ENCODE results near the gene MUL1. TPM values are rescaled to one million over a fixed set of nuclear protein-coding genes. Genes with fewer than 3 reads are reported as not detected.

Gene MUL1
- total RNA-seq, 1 experiment from 2014 or later = 24.7 TPM

- Histone ChIP-seq H3K9me3 (ENCODE audit: control insufficient read depth in 1 of 2, insufficient read depth in 1 of 2, low read depth in 1 of 2, low read length in 2 of 2) (no peaks in the 10 kb centered on the region), H4K20me1 (ENCODE audit: insufficient read depth) (no peaks in the 10 kb centered on the region), H3K79me2 (ENCODE audit: insufficient read depth, low read length) (no peaks in the 10 kb centered on the region), H3K27ac (ENCODE audit: low read depth, low read length) (no peak overlapping the region), H3K9ac (ENCODE audit: low read length) (no peak overlapping the region), H3K27me3 (ENCODE audit: insufficient read depth, low read length) (peaks cover 32% of the 10 kb centered on the region), H3K4me1 (ENCODE audit: control insufficient read depth in 1 of 2, insufficient read depth in 2 of 2, low read length in 2 of 2) (no peaks in the 10 kb centered on the region), H3K4me3 (replicated peaks in 1 of 2; ENCODE audit: low read depth in 1 of 2, low read length in 2 of 2) (no peak overlapping the region), H3K9me2 (ENCODE audit: insufficient read depth) (no peaks in the 10 kb centered on the region), H2AFZ (ENCODE audit: low read depth, low read length, poor library complexity, severe bottlenecking) (no peak overlapping the region), H3K36me3 (ENCODE audit: control insufficient read depth in 1 of 2, insufficient read depth in 2 of 2, low read length in 2 of 2) (no peaks in the 10 kb centered on the region), H3K4me2 (ENCODE audit: low read length) (no peak overlapping the region)
- DNase-seq (ENCODE audit: low read depth, low spot score) (no peak), ATAC-seq (no peak)
- TF ChIP-seq CBX3 (IDR thresholded peaks at IDR 0.05; ENCODE audit: low read depth) = no peak
- TF ChIP-seq, protein P1, sequence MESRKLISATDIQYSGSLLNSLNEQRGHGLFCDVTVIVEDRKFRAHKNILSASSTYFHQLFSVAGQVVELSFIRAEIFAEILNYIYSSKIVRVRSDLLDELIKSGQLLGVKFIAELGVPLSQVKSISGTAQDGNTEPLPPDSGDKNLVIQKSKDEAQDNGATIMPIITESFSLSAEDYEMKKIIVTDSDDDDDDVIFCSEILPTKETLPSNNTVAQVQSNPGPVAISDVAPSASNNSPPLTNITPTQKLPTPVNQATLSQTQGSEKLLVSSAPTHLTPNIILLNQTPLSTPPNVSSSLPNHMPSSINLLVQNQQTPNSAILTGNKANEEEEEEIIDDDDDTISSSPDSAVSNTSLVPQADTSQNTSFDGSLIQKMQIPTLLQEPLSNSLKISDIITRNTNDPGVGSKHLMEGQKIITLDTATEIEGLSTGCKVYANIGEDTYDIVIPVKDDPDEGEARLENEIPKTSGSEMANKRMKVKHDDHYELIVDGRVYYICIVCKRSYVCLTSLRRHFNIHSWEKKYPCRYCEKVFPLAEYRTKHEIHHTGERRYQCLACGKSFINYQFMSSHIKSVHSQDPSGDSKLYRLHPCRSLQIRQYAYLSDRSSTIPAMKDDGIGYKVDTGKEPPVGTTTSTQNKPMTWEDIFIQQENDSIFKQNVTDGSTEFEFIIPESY (IDR thresholded peaks at IDR 0.05; ENCODE audit: extremely low read depth, insufficient replicate concordance, low read length) = no peak
- ChIA-PET CTCF (interaction anchor here (1.2 kb wide), 1 partner anchor 28 kb away, joined by 3 read pairs; no protein-coding TSS in a partner anchor), RAD21 (ENCODE audit: low non-redundant PET in 1 of 2, low total read pairs in 2 of 2, uncharacterized antibody in 2 of 2, unreplicated experiment in 2 of 2) (interaction anchor here in 1 of 2 experiments (0.6 kb wide), 1 partner anchor 35 kb away, joined by 3 read pairs; no protein-coding TSS in a partner anchor), POLR2A (no interaction called here)
- intact Hi-C loops (cut with micrococcal nuclease) = no loop called here
- no TSS peak for BruUV-seq (replicated peaks)
Measured at GRCh38 chr1:20466273-20466672, 41.7 kb downstream of the MUL1 start.

GRCh38 chr1:20465187-20465586 lies 42.8 kb downstream of the MUL1 start:
- no peak for ATAC-seq
- Histone ChIP-seq H3K4me2 (ENCODE audit: low read length) (no peak overlapping the region), H3K4me3 (replicated peaks in 1 of 2; ENCODE audit: low read depth in 1 of 2, low read length in 2 of 2) (no peak overlapping the region), H3K36me3 (ENCODE audit: control insufficient read depth in 1 of 2, insufficient read depth in 2 of 2, low read length in 2 of 2) (no peaks in the 10 kb centered on the region), H3K9ac (ENCODE audit: low read length) (no peak overlapping the region), H3K9me3 (ENCODE audit: control insufficient read depth in 1 of 2, insufficient read depth in 1 of 2, low read depth in 1 of 2, low read length in 2 of 2) (no peaks in the 10 kb centered on the region), H3K9me2 (ENCODE audit: insufficient read depth) (no peaks in the 10 kb centered on the region), H4K20me1 (ENCODE audit: insufficient read depth) (no peaks in the 10 kb centered on the region), H3K27me3 (ENCODE audit: insufficient read depth, low read length) (peaks cover 36% of the 10 kb centered on the region), H3K4me1 (ENCODE audit: control insufficient read depth in 1 of 2, insufficient read depth in 2 of 2, low read length in 2 of 2) (no peaks in the 10 kb centered on the region), H3K79me2 (ENCODE audit: insufficient read depth, low read length) (no peaks in the 10 kb centered on the region), H2AFZ (ENCODE audit: low read depth, low read length, poor library complexity, severe bottlenecking) (no peak overlapping the region), H3K27ac (ENCODE audit: low read depth, low read length) (no peak overlapping the region)
- intact Hi-C loops (cut with micrococcal nuclease) = no loop called here
- ChIA-PET POLR2A (no interaction called here), CTCF (interaction anchor here (1.2 kb wide), 1 partner anchor 29 kb away, joined by 3 read pairs; no protein-coding TSS in a partner anchor), RAD21 (ENCODE audit: low non-redundant PET in 1 of 2, low total read pairs in 2 of 2, uncharacterized antibody in 2 of 2, unreplicated experiment in 2 of 2) (no interaction called here)
- DNase-seq (ENCODE audit: low read depth, low spot score) = no peak
- no TSS peak for BruUV-seq (replicated peaks)
- no peak for TF ChIP-seq CBX3 (IDR thresholded peaks at IDR 0.05; ENCODE audit: low read depth)
- no peak for TF ChIP-seq EGR1 (IDR thresholded peaks at IDR 0.05; ENCODE audit: low read depth)
- no peak for TF ChIP-seq ZNF274 (IDR thresholded peaks at IDR 0.05; ENCODE audit: low read depth, low read length)
- TF ChIP-seq EZH2phosphoT487 (IDR thresholded peaks at IDR 0.05; ENCODE audit: borderline replicate concordance) = no peak
- TF ChIP-seq JUND (IDR thresholded peaks at IDR 0.05) = no peak
- TF ChIP-seq TCF7L2 (IDR thresholded peaks at IDR 0.05; ENCODE audit: borderline replicate concordance, extremely low read depth, insufficient read depth, insufficient read length) = no peak
- TF ChIP-seq POLR2A (IDR thresholded peaks at IDR 0.05; ENCODE audit: borderline replicate concordance, extremely low read depth, insufficient read depth, insufficient read length) = no peak
- TF ChIP-seq, protein P1 (IDR thresholded peaks at IDR 0.05; ENCODE audit: extremely low read depth, insufficient replicate concordance, low read length) = no peak
- TF ChIP-seq SP1 (IDR thresholded peaks at IDR 0.05; ENCODE audit: low read depth) = no peak
- TF ChIP-seq SIN3A (IDR thresholded peaks at IDR 0.05; ENCODE audit: low read depth) = no peak
- TF ChIP-seq RAD21 (IDR thresholded peaks at IDR 0.05; ENCODE audit: low read depth) = no peak
- TF ChIP-seq YY1 (IDR thresholded peaks at IDR 0.05; ENCODE audit: extremely low read depth, insufficient replicate concordance, low read depth, low read length) = no peak
- TF ChIP-seq, protein P2, sequence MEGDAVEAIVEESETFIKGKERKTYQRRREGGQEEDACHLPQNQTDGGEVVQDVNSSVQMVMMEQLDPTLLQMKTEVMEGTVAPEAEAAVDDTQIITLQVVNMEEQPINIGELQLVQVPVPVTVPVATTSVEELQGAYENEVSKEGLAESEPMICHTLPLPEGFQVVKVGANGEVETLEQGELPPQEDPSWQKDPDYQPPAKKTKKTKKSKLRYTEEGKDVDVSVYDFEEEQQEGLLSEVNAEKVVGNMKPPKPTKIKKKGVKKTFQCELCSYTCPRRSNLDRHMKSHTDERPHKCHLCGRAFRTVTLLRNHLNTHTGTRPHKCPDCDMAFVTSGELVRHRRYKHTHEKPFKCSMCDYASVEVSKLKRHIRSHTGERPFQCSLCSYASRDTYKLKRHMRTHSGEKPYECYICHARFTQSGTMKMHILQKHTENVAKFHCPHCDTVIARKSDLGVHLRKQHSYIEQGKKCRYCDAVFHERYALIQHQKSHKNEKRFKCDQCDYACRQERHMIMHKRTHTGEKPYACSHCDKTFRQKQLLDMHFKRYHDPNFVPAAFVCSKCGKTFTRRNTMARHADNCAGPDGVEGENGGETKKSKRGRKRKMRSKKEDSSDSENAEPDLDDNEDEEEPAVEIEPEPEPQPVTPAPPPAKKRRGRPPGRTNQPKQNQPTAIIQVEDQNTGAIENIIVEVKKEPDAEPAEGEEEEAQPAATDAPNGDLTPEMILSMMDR (IDR thresholded peaks at IDR 0.05 in 2 of 3, conservative IDR thresholded peaks at IDR 0.05 in 1 of 3; ENCODE audit: borderline replicate concordance in 1 of 3, insufficient read depth in 1 of 3, low read depth in 2 of 3, low read length in 2 of 3) = no peak
- TF ChIP-seq MAX (IDR thresholded peaks at IDR 0.05) = no peak
